Effector memory CD8-positive, alpha-beta T cell (primary cell): ENCODE measurements around the gene GNG10.

ENCODE experiments used
- ATAC-seq: fragments of 150-1000 bp; cut with Tn5 transposase; replicated peaks from 2 replicates; pipeline ENCODE4 v1.10.0; 2021; ENCODE audit warnings: mild to moderate bottlenecking, moderate library complexity
- DNase-seq, 3 experiments: peaks; one replicate each; pipeline ENCODE4 v3.0.0; 2021
- H3K27ac Mint-ChIP-seq, 2 donors: one replicate each; pipeline ENCODE4 v1.8.0; 2022; ENCODE audit warnings: mild to moderate bottlenecking in 2 of 2, mixed read lengths in 2 of 2, moderate library complexity in 2 of 2
- H3K27me3 Mint-ChIP-seq, 2 donors: one replicate each; pipeline ENCODE4 v1.8.0; 2022; ENCODE audit warnings: mixed read lengths in 2 of 2
- H3K36me3 Mint-ChIP-seq: one replicate; pipeline ENCODE4 v1.8.0; 2022; ENCODE audit warnings: mild to moderate bottlenecking, moderate library complexity, mixed read lengths; ENCODE audit not compliant: insufficient read depth
- H3K4me1 Mint-ChIP-seq, 2 donors: one replicate each; pipeline ENCODE4 v1.8.0; 2022; ENCODE audit warnings: low read depth in 2 of 2, mixed read lengths in 2 of 2
- H3K4me3 Mint-ChIP-seq, 2 donors: one replicate each; pipeline ENCODE4 v1.8.0; 2022; ENCODE audit warnings: mild to moderate bottlenecking in 2 of 2, mixed read lengths in 2 of 2, moderate library complexity in 2 of 2
- H3K9me3 Mint-ChIP-seq, 2 donors: one replicate each; pipeline ENCODE4 v1.8.0; 2022; ENCODE audit warnings: mixed read lengths in 2 of 2

GNG10 gene

DNA sequence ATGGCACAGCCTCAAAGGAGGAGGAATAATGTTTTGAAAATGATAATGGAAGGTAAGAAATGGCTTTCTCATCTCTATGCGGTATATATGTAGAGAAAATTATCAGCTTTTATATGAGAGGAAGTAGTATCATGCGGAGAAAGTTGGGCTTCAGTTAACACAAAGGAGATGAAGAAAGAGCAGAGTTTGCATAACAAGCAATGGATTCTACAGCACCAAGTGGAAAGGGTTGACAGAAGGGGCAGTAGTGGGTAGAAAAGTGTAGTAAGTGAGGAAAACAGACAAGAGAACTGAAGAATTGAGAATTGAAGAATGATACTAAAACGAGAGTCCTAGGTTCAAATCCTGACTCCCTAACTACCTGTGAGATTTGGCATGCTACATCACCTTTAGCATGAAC lies 51.0 kb downstream of the GNG10 start:
- no peaks in the 10 kb centered on the region for H3K9me3 Mint-ChIP-seq
- H3K36me3 Mint-ChIP-seq = no peaks in the 10 kb centered on the region

DNA sequence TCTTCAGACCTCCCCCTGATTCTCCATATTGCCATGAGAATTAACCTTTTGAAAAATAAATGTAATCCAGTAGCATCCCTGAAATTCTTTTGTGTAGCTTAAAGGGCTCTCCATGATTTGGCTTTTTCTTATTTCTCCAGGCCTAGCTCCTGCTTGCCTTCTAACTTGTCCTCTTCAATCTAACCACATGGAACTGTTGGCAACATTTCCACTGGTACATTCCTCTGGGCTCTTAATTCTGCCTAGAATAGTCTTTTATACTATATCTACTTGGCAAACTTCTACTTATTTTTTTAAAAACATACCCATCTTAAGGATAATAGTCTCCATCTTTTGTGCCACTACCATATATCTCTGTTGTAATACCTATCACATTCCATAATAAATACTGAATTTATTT lies 54.1 kb downstream of the GNG10 start:
- ATAC-seq (no peak), DNase-seq (no peak)
- no peaks in the 10 kb centered on the region for H3K4me1 Mint-ChIP-seq
- H3K27ac Mint-ChIP-seq = no peak overlapping the region
- H3K36me3 Mint-ChIP-seq = no peaks in the 10 kb centered on the region
- no peak overlapping the region for H3K4me3 Mint-ChIP-seq
- no peaks in the 10 kb centered on the region for H3K27me3 Mint-ChIP-seq
- H3K9me3 Mint-ChIP-seq = no peaks in the 10 kb centered on the region

More for the DNA sequence above, 51.0 kb downstream of the GNG10 start:
- H3K4me3 Mint-ChIP-seq = no peak overlapping the region
- no peak overlapping the region for H3K27ac Mint-ChIP-seq
- no peaks in the 10 kb centered on the region for H3K4me1 Mint-ChIP-seq
- no peak for ATAC-seq
- no peaks in the 10 kb centered on the region for H3K27me3 Mint-ChIP-seq
- DNase-seq = no peak

DNA sequence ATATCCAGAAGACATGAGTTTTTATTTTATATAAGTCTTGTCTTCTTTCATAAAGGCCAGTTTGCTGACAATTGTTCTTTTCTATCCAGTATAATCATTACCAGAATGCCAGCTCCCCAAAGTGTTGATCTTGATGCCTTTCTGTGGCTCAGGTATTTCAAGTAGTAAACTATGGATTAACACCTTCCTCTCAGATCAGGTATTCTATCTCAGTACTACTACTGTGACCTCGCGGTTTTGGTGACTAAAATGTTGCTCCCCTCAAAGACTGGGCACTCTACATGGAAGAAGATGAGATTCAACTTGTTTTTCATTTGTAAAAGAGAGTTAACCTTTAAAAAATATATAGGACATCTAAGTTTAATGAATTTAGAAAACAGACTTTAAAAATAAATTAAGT lies 58.1 kb downstream of the GNG10 start:
- DNase-seq = no peak
- Mint-ChIP-seq H3K36me3 (no peaks in the 10 kb centered on the region), H3K27me3 (no peaks in the 10 kb centered on the region)

More for the DNA sequence above, 58.1 kb downstream of the GNG10 start:
- Mint-ChIP-seq H3K9me3 (no peaks in the 10 kb centered on the region), H3K4me3 (no peak overlapping the region), H3K27ac (no peak overlapping the region), H3K4me1 (no peaks in the 10 kb centered on the region)
- no peak for ATAC-seq
